ENCODE results near the gene COMMD9.

COMMD9 gene

GRCh38 chr11:36239636-36240035, 49.6 kb downstream of the COMMD9 start:
- TF ChIP-seq, protein P1, sequence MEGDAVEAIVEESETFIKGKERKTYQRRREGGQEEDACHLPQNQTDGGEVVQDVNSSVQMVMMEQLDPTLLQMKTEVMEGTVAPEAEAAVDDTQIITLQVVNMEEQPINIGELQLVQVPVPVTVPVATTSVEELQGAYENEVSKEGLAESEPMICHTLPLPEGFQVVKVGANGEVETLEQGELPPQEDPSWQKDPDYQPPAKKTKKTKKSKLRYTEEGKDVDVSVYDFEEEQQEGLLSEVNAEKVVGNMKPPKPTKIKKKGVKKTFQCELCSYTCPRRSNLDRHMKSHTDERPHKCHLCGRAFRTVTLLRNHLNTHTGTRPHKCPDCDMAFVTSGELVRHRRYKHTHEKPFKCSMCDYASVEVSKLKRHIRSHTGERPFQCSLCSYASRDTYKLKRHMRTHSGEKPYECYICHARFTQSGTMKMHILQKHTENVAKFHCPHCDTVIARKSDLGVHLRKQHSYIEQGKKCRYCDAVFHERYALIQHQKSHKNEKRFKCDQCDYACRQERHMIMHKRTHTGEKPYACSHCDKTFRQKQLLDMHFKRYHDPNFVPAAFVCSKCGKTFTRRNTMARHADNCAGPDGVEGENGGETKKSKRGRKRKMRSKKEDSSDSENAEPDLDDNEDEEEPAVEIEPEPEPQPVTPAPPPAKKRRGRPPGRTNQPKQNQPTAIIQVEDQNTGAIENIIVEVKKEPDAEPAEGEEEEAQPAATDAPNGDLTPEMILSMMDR (IDR thresholded peaks at IDR 0.05; ENCODE audit: low read depth, low read length) = no peak
- H3K4me3 ChIP-seq (ENCODE audit: low read depth, low read length) = no peak overlapping the region

GRCh38 chr11:36238881-36239280, 50.3 kb downstream of the COMMD9 start:
- TF ChIP-seq, protein P1 (IDR thresholded peaks at IDR 0.05; ENCODE audit: low read depth, low read length) = no peak
- no peak overlapping the region for H3K4me3 ChIP-seq (ENCODE audit: low read depth, low read length)

DNA sequence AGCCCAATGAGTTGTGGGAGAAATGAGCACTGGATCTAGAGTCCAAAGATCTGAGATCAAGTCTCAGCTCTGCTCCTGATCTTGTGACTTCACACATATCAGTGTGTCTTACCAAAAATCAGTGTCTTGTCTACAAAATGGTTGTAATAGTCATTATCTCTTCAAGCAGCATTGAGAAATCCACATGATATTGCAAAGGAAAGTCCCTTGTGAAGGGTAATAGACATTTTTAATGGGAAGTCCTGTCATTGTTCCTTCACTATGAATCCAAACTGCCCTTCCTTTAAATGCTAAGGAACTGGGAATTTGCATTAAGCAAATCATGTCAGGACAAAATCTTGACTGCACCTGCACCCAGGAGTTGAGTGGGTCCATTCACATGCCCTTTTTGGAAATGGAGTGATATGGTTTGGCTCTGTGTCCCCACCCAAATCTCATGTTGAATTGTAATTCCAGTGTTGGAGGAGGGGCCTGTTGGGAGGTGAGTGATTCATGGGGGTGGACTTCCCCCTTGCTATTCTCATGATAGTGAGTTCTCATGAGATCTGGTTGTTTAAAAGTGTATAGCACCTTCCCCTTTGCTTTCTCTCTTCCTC, 51.1 kb downstream of the COMMD9 start:
- TF ChIP-seq, protein P1 (IDR thresholded peaks at IDR 0.05; ENCODE audit: low read depth, low read length) = no peak
- no peak overlapping the region for H3K4me3 ChIP-seq (ENCODE audit: low read depth, low read length)

GRCh38 chr11:36237391-36237790, 51.8 kb downstream of the COMMD9 start:
- TF ChIP-seq, protein P1 (IDR thresholded peaks at IDR 0.05; ENCODE audit: low read depth, low read length) = no peak
- H3K4me3 ChIP-seq (ENCODE audit: low read depth, low read length) = no peak overlapping the region

- no peak overlapping the region for H3K4me3 ChIP-seq (ENCODE audit: low read depth, low read length)
- TF ChIP-seq, protein P1 (IDR thresholded peaks at IDR 0.05; ENCODE audit: low read depth, low read length) = no peak
Observed at GRCh38 chr11:36235750-36236149, 53.5 kb downstream of the COMMD9 start.

DNA sequence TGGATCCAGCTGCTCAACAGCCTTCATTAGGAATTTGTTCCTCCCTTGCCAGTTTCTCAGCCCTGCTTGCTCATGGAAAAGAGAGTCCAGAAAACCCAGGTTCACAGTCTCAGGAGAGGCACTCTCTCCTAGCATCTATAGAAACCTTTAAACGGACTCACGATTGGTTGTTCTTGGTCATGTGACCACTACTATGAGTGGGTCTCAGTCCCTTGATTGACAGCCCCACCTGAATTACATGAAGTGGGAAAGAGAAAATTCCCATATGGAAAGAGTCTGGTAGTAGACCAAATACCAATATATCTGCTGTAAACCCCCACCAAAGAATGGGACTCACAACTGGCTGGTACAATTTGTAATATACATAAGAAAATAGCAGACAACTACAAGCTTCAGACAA, 54.4 kb downstream of the COMMD9 start:
- no peak overlapping the region for H3K4me3 ChIP-seq (ENCODE audit: low read depth, low read length)
- TF ChIP-seq, protein P1 (IDR thresholded peaks at IDR 0.05; ENCODE audit: low read depth, low read length) = no peak

DNA sequence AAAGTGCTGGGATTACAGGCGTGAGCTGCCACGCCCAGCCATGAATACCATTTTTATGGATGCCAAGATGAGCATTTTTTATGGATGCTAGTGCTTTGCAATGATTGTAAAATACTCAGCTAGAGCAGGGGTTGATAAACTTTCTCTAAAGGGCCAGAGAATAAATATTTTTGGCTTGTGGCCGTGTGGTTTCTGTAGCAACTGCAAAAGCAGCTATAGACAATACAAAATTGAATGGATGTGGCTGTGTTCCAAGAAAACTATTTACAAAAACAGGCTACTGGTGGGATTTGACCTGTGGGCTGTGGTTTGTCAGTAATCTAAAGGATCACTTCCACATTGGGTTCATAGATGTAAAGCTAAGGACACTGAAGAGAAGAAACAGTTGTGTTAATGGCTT, 56.0 kb downstream of the COMMD9 start:
- TF ChIP-seq, protein P1 (IDR thresholded peaks at IDR 0.05; ENCODE audit: low read depth, low read length) = no peak
- no peak overlapping the region for H3K4me3 ChIP-seq (ENCODE audit: low read depth, low read length)

All from WI38 (cell line).